H9 (cell line): Measurements from ENCODE around the gene DIAPH2. TPM values are rescaled to one million over a fixed set of nuclear protein-coding genes. Genes with fewer than 3 reads are reported as not detected.

Experiments
- DNase-seq: peaks from one replicate; pipeline ENCODE4 v3.0.0-alpha.2; 2017
- H2AFZ ChIP-seq: one replicate; pipeline ENCODE4 v1.6.1; 2013; ENCODE audit warnings: mild to moderate bottlenecking, low read length, control low read depth, moderate library complexity
- H2AK5ac ChIP-seq: 2 replicates; pipeline ENCODE4 v1.6.1; 2013; ENCODE audit warnings: low read length, control low read depth, mixed read lengths; ENCODE audit not compliant: insufficient read length
- H2BK120ac ChIP-seq: one replicate; pipeline ENCODE4 v1.6.1; 2013; ENCODE audit warnings: low read depth, mild to moderate bottlenecking, low read length, control low read depth, inconsistent platforms; ENCODE audit not compliant: poor library complexity, severe bottlenecking
- H2BK12ac ChIP-seq: 2 replicates; pipeline ENCODE4 v1.6.1; 2013; ENCODE audit warnings: low read length, control low read depth, mixed read lengths, low read depth; ENCODE audit not compliant: insufficient read length
- H2BK15ac ChIP-seq: 2 replicates; pipeline ENCODE4 v1.6.1; 2013; ENCODE audit warnings: low read depth, low read length, control low read depth
- H2BK20ac ChIP-seq: one replicate; pipeline ENCODE4 v1.6.1; 2013; ENCODE audit warnings: low read depth, mild to moderate bottlenecking, low read length, control low read depth, inconsistent platforms; ENCODE audit not compliant: poor library complexity, severe bottlenecking
- H2BK5ac ChIP-seq: 2 replicates; pipeline ENCODE4 v1.6.1; 2013; ENCODE audit warnings: low read length, control low read depth, mixed read lengths; ENCODE audit not compliant: insufficient read length
- H3K14ac ChIP-seq: 2 replicates; pipeline ENCODE4 v1.6.1; 2013; ENCODE audit warnings: low read length, control low read depth; ENCODE audit not compliant: insufficient read depth
- H3K18ac ChIP-seq: 2 replicates; pipeline ENCODE4 v1.6.1; 2013; ENCODE audit warnings: low read depth, mild to moderate bottlenecking, mixed read lengths, low read length, control low read depth; ENCODE audit not compliant: insufficient read length
- H3K23ac ChIP-seq: 2 replicates; pipeline ENCODE4 v1.6.1; 2013; ENCODE audit warnings: low read length, control low read depth, mixed read lengths, low read depth; ENCODE audit not compliant: insufficient read length
- H3K23me2 ChIP-seq: 2 replicates; pipeline ENCODE4 v1.6.1; 2013; ENCODE audit warnings: low read depth, mild to moderate bottlenecking, mixed read lengths, low read length, control low read depth; ENCODE audit not compliant: insufficient read length, poor library complexity, severe bottlenecking
- H3K27ac ChIP-seq: 2 replicates; pipeline ENCODE4 v1.5.1; 2013; ENCODE audit warnings: low read length, control low read depth, mixed read lengths, low read depth; ENCODE audit not compliant: insufficient read length
- H3K27me3 ChIP-seq: 2 replicates; pipeline ENCODE4 v1.6.1; 2013; ENCODE audit warnings: low read length, control low read depth, inconsistent platforms; ENCODE audit not compliant: insufficient read depth
- H3K4ac ChIP-seq: 2 replicates; pipeline ENCODE4 v1.6.1; 2013; ENCODE audit warnings: low read depth, mild to moderate bottlenecking, control low read depth, inconsistent platforms, low read length, moderate library complexity
- H3K4me1 ChIP-seq: 2 replicates; pipeline ENCODE4 v1.6.1; 2013; ENCODE audit warnings: low read length, control low read depth, inconsistent platforms; ENCODE audit not compliant: insufficient read depth
- H3K4me2 ChIP-seq: 2 replicates; pipeline ENCODE4 v1.6.1; 2013; ENCODE audit warnings: low read length, control low read depth, mixed read lengths; ENCODE audit not compliant: insufficient read length, insufficient read depth
- H3K56ac ChIP-seq: 2 replicates; pipeline ENCODE4 v1.6.1; 2013; ENCODE audit warnings: low read depth, mild to moderate bottlenecking, mixed read lengths, low read length, control low read depth; ENCODE audit not compliant: insufficient read length
- H3K79me1 ChIP-seq: 2 replicates; pipeline ENCODE4 v1.6.1; 2013; ENCODE audit warnings: low read depth, mild to moderate bottlenecking, moderate library complexity, low read length, control low read depth, inconsistent platforms; ENCODE audit not compliant: insufficient read depth, poor library complexity, severe bottlenecking
- H3K79me2 ChIP-seq: 2 replicates; pipeline ENCODE4 v1.6.1; 2013; ENCODE audit warnings: low read length, control low read depth, inconsistent platforms; ENCODE audit not compliant: insufficient read depth
- H3K9ac ChIP-seq: 2 replicates; pipeline ENCODE4 v1.6.1; 2013; ENCODE audit warnings: low read length, control low read depth, mixed read lengths; ENCODE audit not compliant: insufficient read length; ENCODE audit errors: extremely low read depth
- H3K9me3 ChIP-seq: one replicate; pipeline ENCODE4 v1.6.1; 2013; ENCODE audit warnings: low read depth, low read length, inconsistent platforms; ENCODE audit not compliant: control insufficient read depth
- H3T11ph ChIP-seq: one replicate; pipeline ENCODE4 v1.6.1; 2013; ENCODE audit warnings: mild to moderate bottlenecking, low read length, control low read depth, inconsistent platforms
- H4K20me1 ChIP-seq: one replicate; pipeline ENCODE4 v1.6.1; 2013; ENCODE audit not compliant: control insufficient read depth, insufficient read length, insufficient read depth
- H4K5ac ChIP-seq: 2 replicates; pipeline ENCODE4 v1.6.1; 2013; ENCODE audit warnings: low read depth, mild to moderate bottlenecking, mixed read lengths, low read length, control low read depth; ENCODE audit not compliant: insufficient read length
- H4K8ac ChIP-seq: replicated peaks from 2 replicates; pipeline ENCODE4 v1.6.1; 2013; ENCODE audit warnings: low read length, control low read depth, mixed read lengths, low read depth; ENCODE audit not compliant: insufficient read length
- H4K91ac ChIP-seq: 2 replicates; pipeline ENCODE4 v1.6.1; 2013; ENCODE audit warnings: low read depth, mild to moderate bottlenecking, moderate library complexity, mixed read lengths, low read length, control low read depth; ENCODE audit not compliant: insufficient read length
- H3K27ac Mint-ChIP-seq, 3 experiments: 2 replicates in 2 of 3; 3 replicates in 1 of 3; pipeline ENCODE4 v1.8.0; 2020 to 2021; ENCODE audit warnings: mixed read lengths in 3 of 3, mild to moderate bottlenecking in 1 of 3, moderate library complexity in 1 of 3
- H3K27me3 Mint-ChIP-seq: 2 replicates; pipeline ENCODE4 v1.8.0; 2021; ENCODE audit warnings: low read depth, mild to moderate bottlenecking, moderate library complexity, mixed read lengths
- H3K36me3 Mint-ChIP-seq, 3 experiments: 2 replicates in 2 of 3; 3 replicates in 1 of 3; pipeline ENCODE4 v1.8.0; 2020 to 2021; ENCODE audit warnings: low read depth in 3 of 3, mixed read lengths in 3 of 3; ENCODE audit not compliant: insufficient read depth in 1 of 3
- H3K4me1 Mint-ChIP-seq, 2 experiments: 2 replicates each; pipeline ENCODE4 v1.8.0; 2020; ENCODE audit warnings: mixed read lengths in 2 of 2
- H3K4me3 Mint-ChIP-seq, 2 experiments: 2 replicates in 1 of 2; 3 replicates in 1 of 2; pipeline ENCODE4 v1.8.0; 2020 to 2021; ENCODE audit warnings: mild to moderate bottlenecking in 2 of 2, mixed read lengths in 2 of 2, moderate library complexity in 1 of 2
- H3K9me3 Mint-ChIP-seq, 2 experiments: 2 replicates in 1 of 2; 3 replicates in 1 of 2; pipeline ENCODE4 v1.8.0; 2020; ENCODE audit warnings: mild to moderate bottlenecking in 2 of 2, mixed read lengths in 2 of 2, moderate library complexity in 1 of 2
- CTCF ChIP-seq: fragments of 200-600 bp; sonication (generic); conservative IDR thresholded peaks from 3 replicates; pipeline ENCODE4 v1.8.0; 2021; ENCODE audit warnings: antibody characterized with exemption, mild to moderate bottlenecking
- whole genome bisulfite sequencing: extraction: QIAGEN DNeasy Blood & Tissue Kit; methylation state at CpG from one replicate; pipeline ENCODE4 v1.1.7; 2013; ENCODE audit warnings: missing lambda C conversion rate, low lambda C conversion rate, mixed read lengths; ENCODE audit not compliant: insufficient read length; ENCODE audit errors: extremely low coverage; 5-methylcytosine and 5-hydroxymethylcytosine counted together
- total RNA-seq: library from RNA; stranded (reverse); gene quantifications from 2 replicates; pipeline ENCODE4 v1.2.1, GENCODE V29; 2021

DIAPH2 gene
- total RNA-seq, 1 experiment from 2014 or later, result 45.4 TPM

- Histone ChIP-seq H3K23me2 (no peaks in the 10 kb centered on the region), H4K20me1 (no peaks in the 10 kb centered on the region), H3K79me2 (no peaks in the 10 kb centered on the region), H3K9ac (no peak overlapping the region), H3K23ac (no peak overlapping the region), H3K18ac (no peak overlapping the region), H4K8ac (no peak overlapping the region), H2AFZ (no peak overlapping the region), H3K56ac (no peak overlapping the region), H4K91ac (no peak overlapping the region), H3K79me1 (no peaks in the 10 kb centered on the region), H3T11ph (no peak overlapping the region), H2BK5ac (no peak overlapping the region), H2BK20ac (no peak overlapping the region), H3K9me3 (no peaks in the 10 kb centered on the region), H4K5ac (no peak overlapping the region), H3K27ac (no peak overlapping the region), H3K4me2 (no peak overlapping the region), H3K27me3 (no peaks in the 10 kb centered on the region), H3K4ac (no peak overlapping the region), H2BK12ac (no peak overlapping the region), H2BK120ac (no peak overlapping the region), H2BK15ac (no peak overlapping the region), H2AK5ac (no peak overlapping the region), H3K14ac (no peak overlapping the region), H3K4me1 (no peaks in the 10 kb centered on the region)
- no peak overlapping the region for H3K4me3 Mint-ChIP-seq
- H3K27me3 Mint-ChIP-seq, result no peaks in the 10 kb centered on the region
- DNase-seq, result no peak
- no CpG with 5 or more reads among the region's 3 CpGs for WGBS
- H3K9me3 Mint-ChIP-seq, result peaks cover 0 to 3% of the 10 kb centered on the region in 2 experiments; a peak in 2 of 5 replicates
- H3K4me1 Mint-ChIP-seq, result peaks cover 16 to 18% of the 10 kb centered on the region in 2 experiments
- H3K27ac Mint-ChIP-seq, result no peak overlapping the region; a peak in 1 of 7 replicates
- TF ChIP-seq CTCF, result no peak
- peaks cover 8 to 15% (median 10%) of the 10 kb centered on the region in 3 experiments; a peak in 6 of 7 replicates for H3K36me3 Mint-ChIP-seq
Observed at GRCh38 chrX:97605271-97605670, 920.6 kb downstream of the DIAPH2 start.
